H1 (cell line): ENCODE results near the gene SLC22A6. TPM values are rescaled to one million over a fixed set of nuclear protein-coding genes. Genes with fewer than 3 reads are reported as not detected.
A peak's percentile ranks its signal among the peaks of the same experiment; 100 is the strongest.

Experiments
- CTCF ChIA-PET: fragments of 300-600 bp; sonication (Branson Sonifier 250); formaldehyde crosslinking; loops from one replicate; lab custom pipeline; 2021; ENCODE audit not compliant: partially characterized antibody; lab: Charles Lee
- POLR2A ChIA-PET: fragments of 300-600 bp; sonication (Branson Sonifier 250); formaldehyde crosslinking; loops from one replicate; lab custom pipeline; 2021; ENCODE audit warnings: inconsistent platforms; ENCODE audit not compliant: partially characterized antibody; lab: Charles Lee
- DNase-seq, 2 experiments: peaks; one replicate each; pipeline versions ENCODE4 v3.0.0 to v3.0.0-alpha.2; 2010 to 2022; ENCODE audit warnings: low spot score in 2 of 2, low read depth in 1 of 2, mixed read lengths in 1 of 2
- FAIRE-seq: peaks from 2 replicates; lab custom pipeline; 2011; peaks lifted over from hg19 to GRCh38; lab: Jason Lieb, UNC
- H2AFZ ChIP-seq: 2 replicates; pipeline ENCODE4 v1.8.1; 2012; ENCODE audit warnings: low read length, inconsistent platforms
- H2AK5ac ChIP-seq: 2 replicates; pipeline ENCODE4 v1.6.1; 2013; ENCODE audit warnings: low read depth, low read length
- H2BK120ac ChIP-seq: replicated peaks from 2 replicates; pipeline ENCODE3; 2013; ENCODE audit warnings: low read depth, low read length, inconsistent platforms
- H2BK12ac ChIP-seq: 2 replicates; pipeline ENCODE4 v1.6.1; 2013; ENCODE audit warnings: low read depth, low read length
- H2BK15ac ChIP-seq: 2 replicates; pipeline ENCODE4 v1.6.1; 2013; ENCODE audit warnings: low read length
- H2BK20ac ChIP-seq: 2 replicates; pipeline ENCODE4 v1.6.1; 2013; ENCODE audit warnings: low read length
- H2BK5ac ChIP-seq: 2 replicates; pipeline ENCODE4 v1.6.1; 2013; ENCODE audit warnings: low read depth, low read length
- H3K14ac ChIP-seq: 2 replicates; pipeline ENCODE4 v1.6.1; 2013; ENCODE audit warnings: inconsistent platforms; ENCODE audit not compliant: insufficient read length
- H3K18ac ChIP-seq: 2 replicates; pipeline ENCODE4 v1.6.1; 2013; ENCODE audit warnings: low read length; ENCODE audit errors: extremely low read depth
- H3K23ac ChIP-seq: 2 replicates; pipeline ENCODE4 v1.6.1; 2013; ENCODE audit warnings: inconsistent platforms; ENCODE audit not compliant: insufficient read length
- H3K23me2 ChIP-seq: 2 replicates; pipeline ENCODE4 v1.6.1; 2013; ENCODE audit warnings: low read depth, low read length
- H3K27ac ChIP-seq: 2 replicates; pipeline ENCODE4 v1.6.1; 2011; ENCODE audit warnings: low read depth, low read length, inconsistent platforms
- H3K27me3 ChIP-seq, 4 experiments: replicated peaks in 1 of 4; 1 replicate in 1 of 4; 2 replicates in 3 of 4; pipeline versions ENCODE4 v1.6.1 to v1.8.1; 2011 to 2013; ENCODE audit warnings: low read length in 3 of 4, mild to moderate bottlenecking in 3 of 4, inconsistent platforms in 2 of 4, mixed read lengths in 2 of 4, moderate library complexity in 1 of 4; ENCODE audit not compliant: control insufficient read depth in 3 of 4, insufficient read depth in 3 of 4; ENCODE audit errors: extremely low read depth in 1 of 4
- H3K36me3 ChIP-seq, 4 experiments: 2 replicates each; pipeline versions ENCODE4 v1.6.1 to v1.8.1; 2011 to 2013; ENCODE audit warnings: mild to moderate bottlenecking in 4 of 4, low read length in 3 of 4, moderate library complexity in 2 of 4, control low read depth in 1 of 4, inconsistent platforms in 1 of 4; ENCODE audit not compliant: insufficient read depth in 4 of 4, control insufficient read depth in 2 of 4
- H3K4ac ChIP-seq: replicated peaks from 2 replicates; pipeline ENCODE3; 2013; ENCODE audit warnings: low read length, low read depth, mixed read lengths, inconsistent platforms; ENCODE audit not compliant: insufficient read length
- H3K4me1 ChIP-seq, 4 experiments: replicated peaks in 1 of 4; 1 replicate in 1 of 4; 2 replicates in 3 of 4; pipeline versions ENCODE4 v1.6.1 to v1.8.1; 2011 to 2013; ENCODE audit warnings: low read length in 3 of 4, inconsistent platforms in 2 of 4, mixed read lengths in 1 of 4; ENCODE audit not compliant: insufficient read depth in 4 of 4, control insufficient read depth in 3 of 4
- H3K4me2 ChIP-seq, 2 experiments: 2 replicates each; pipeline versions ENCODE4 v1.6.1 to v1.8.1; 2011 to 2013; ENCODE audit warnings: low read depth in 2 of 2, low read length in 2 of 2, control low read depth in 1 of 2, inconsistent platforms in 1 of 2, mild to moderate bottlenecking in 1 of 2; ENCODE audit not compliant: insufficient read depth in 1 of 2
- H3K4me3 ChIP-seq, 4 experiments: fragments of 200-600, 300-600 bp in 1 of 4; sonication (generic), shearing (Covaris generic), sonication (Bioruptor Twin) in 1 of 4; 2 replicates each; pipeline versions ENCODE4 v1.5.1 to v1.8.1; 2011 to 2016; ENCODE audit warnings: low read length in 4 of 4, low read depth in 3 of 4, control low read depth in 2 of 4, inconsistent platforms in 2 of 4, mild to moderate bottlenecking in 2 of 4, mixed read lengths in 1 of 4, moderate library complexity in 1 of 4; ENCODE audit not compliant: insufficient read depth in 2 of 4; ENCODE audit errors: extremely low read depth in 1 of 4
- H3K56ac ChIP-seq: replicated peaks from 2 replicates; pipeline ENCODE3; 2013; ENCODE audit warnings: low read depth, mild to moderate bottlenecking, mixed read lengths, low read length, inconsistent platforms; ENCODE audit not compliant: insufficient read length
- H3K79me1 ChIP-seq: 2 replicates; pipeline ENCODE4 v1.6.1; 2013; ENCODE audit warnings: low read depth, low read length, control low read depth
- H3K79me2 ChIP-seq, 2 experiments: 2 replicates each; pipeline versions ENCODE4 v1.6.1 to v1.8.1; 2012 to 2013; ENCODE audit warnings: low read length in 2 of 2, mild to moderate bottlenecking in 2 of 2, inconsistent platforms in 1 of 2; ENCODE audit not compliant: insufficient read depth in 2 of 2, control insufficient read depth in 1 of 2
- H3K9ac ChIP-seq, 4 experiments: replicated peaks in 1 of 4; 1 replicate in 1 of 4; 2 replicates in 3 of 4; pipeline versions ENCODE4 v1.6.1 to v1.8.1; 2011 to 2013; ENCODE audit warnings: low read depth in 3 of 4, low read length in 3 of 4, control low read depth in 2 of 4, mild to moderate bottlenecking in 2 of 4, moderate library complexity in 2 of 4, inconsistent platforms in 1 of 4; ENCODE audit errors: extremely low read depth in 1 of 4
- H3K9me3 ChIP-seq, 2 experiments: 2 replicates each; pipeline versions ENCODE4 v1.6.1 to v1.8.1; 2012 to 2013; ENCODE audit warnings: mild to moderate bottlenecking in 2 of 2, moderate library complexity in 2 of 2, control low read depth in 1 of 2, inconsistent platforms in 1 of 2, low read depth in 1 of 2, low read length in 1 of 2, mixed read lengths in 1 of 2; ENCODE audit not compliant: insufficient read depth in 2 of 2
- H4K20me1 ChIP-seq, 2 experiments: replicated peaks in 1 of 2; 2 replicates each; pipeline versions ENCODE3 to v1.8.1; 2011 to 2013; ENCODE audit warnings: inconsistent platforms in 2 of 2, low read length in 2 of 2, mild to moderate bottlenecking in 1 of 2; ENCODE audit not compliant: insufficient read depth in 2 of 2, control insufficient read depth in 1 of 2
- H4K5ac ChIP-seq: 2 replicates; pipeline ENCODE4 v1.6.1; 2013; ENCODE audit warnings: low read length, low read depth, mixed read lengths, inconsistent platforms; ENCODE audit not compliant: insufficient read length
- H4K8ac ChIP-seq: 2 replicates; pipeline ENCODE4 v1.8.0; 2013; ENCODE audit warnings: mild to moderate bottlenecking, moderate library complexity, low read length, inconsistent platforms; ENCODE audit not compliant: insufficient read depth; ENCODE audit errors: extremely low read depth
- H4K91ac ChIP-seq: replicated peaks from 2 replicates; pipeline ENCODE3; 2013; ENCODE audit warnings: low read length, mixed read lengths, inconsistent platforms; ENCODE audit not compliant: insufficient read length
- CHD1 ChIP-seq: IDR thresholded peaks from 2 replicates; pipeline ENCODE4 v1.6.1; 2012; ENCODE audit warnings: low read depth, low read length, improper control_type of control experiment
- SP2 ChIP-seq: IDR thresholded peaks from 2 replicates; pipeline ENCODE4 v1.6.1; 2012; ENCODE audit warnings: mild to moderate bottlenecking, low read length, inconsistent platforms
- USF2 ChIP-seq: IDR thresholded peaks from 2 replicates; pipeline ENCODE4 v1.6.1; 2011; ENCODE audit warnings: low read length, improper control_type of control experiment
- ZNF274 ChIP-seq: IDR thresholded peaks from 2 replicates; pipeline ENCODE4 v1.7.0; 2012; ENCODE audit warnings: low read length, borderline replicate concordance; ENCODE audit errors: extremely low read depth
- WGBS, 2 experiments: shearing (Covaris generic) in 1 of 2; methylation state at CpG; one replicate each; pipeline versions ENCODE4 v1.1.6 to v1.1.7; 2013 to 2015; ENCODE audit warnings: low lambda C conversion rate in 2 of 2, mixed read lengths in 2 of 2, inconsistent platforms in 1 of 2, low coverage in 1 of 2, missing lambda C conversion rate in 1 of 2; ENCODE audit not compliant: insufficient replicate concordance in 2 of 2, insufficient coverage in 1 of 2, insufficient read length in 1 of 2; ENCODE audit errors: extremely low coverage in 1 of 2, missing lambda C conversion rate in 1 of 2; 5-methylcytosine and 5-hydroxymethylcytosine counted together
- polyA plus RNA-seq, 7 experiments: library from polyadenylated mRNA; depleted of rRNA in 3 of 7; stranded (reverse) in 5 of 7; unstranded in 2 of 7; fragments of >200 nt in 5 of 7; fragments of 200-250 nt in 2 of 7; gene quantifications; 1 replicate in 5 of 7; 2 replicates in 1 of 7; 4 replicates in 1 of 7; pipeline versions ENCODE4 v1.2.1 to v1.2.3, GENCODE V29; 2011 to 2013; ENCODE audit warnings: missing spikeins in 2 of 7, mixed read lengths in 2 of 7
- total RNA-seq: library from RNA; stranded (reverse); fragmentation: NEBNext Ultra II Directional; extraction: Animal tissue kit (Norgen Biotek cat#: 25700); gene quantifications from 2 replicates; pipeline ENCODE4 v1.2.1, GENCODE V29; 2021

The SLC22A6 gene
- total and polyA plus RNA-seq, 2 of the 8 experiments (the other 6 are each of a cell fraction or from before 2014, with no cell fraction given): not detected

GRCh38 chr11:62954478-62954877, 30.3 kb downstream of the SLC22A6 start:
- ChIA-PET CTCF (no interaction called here), POLR2A (interaction anchor here (0.6 kb wide), 1 partner anchor 54 kb away, joined by 3 read pairs; no protein-coding TSS in a partner anchor)
- H3K9ac ChIP-seq: no peak overlapping the region
- peak overlapping the region; percentile 79; the same call in 1 of the 2 replicates for H2AFZ ChIP-seq
- no peak overlapping the region for H3K27ac ChIP-seq
- H3K4me1 ChIP-seq: 0 out of 7 replicates have a peak, but pooled peaks cover 0 to 3% (median 0%) of the 10 kb centered on the region in 4 experiments
- H3K23me2 ChIP-seq: no peaks in the 10 kb centered on the region
- H3K79me2 ChIP-seq: no peaks in the 10 kb centered on the region
- 86% methylated on average over 5 of the region's 5 CpGs; no CpG with 5 or more reads in 1 of the 2 experiments for WGBS, 2 experiments
- no peak overlapping the region for H3K56ac ChIP-seq
- H4K20me1 ChIP-seq: no peaks in the 10 kb centered on the region
- H2BK12ac ChIP-seq: no peak overlapping the region
- no peak overlapping the region for H3K4me2 ChIP-seq
- H3K9me3 ChIP-seq: no peaks in the 10 kb centered on the region
- H2AK5ac ChIP-seq: no peak overlapping the region
- no peak overlapping the region for H3K23ac ChIP-seq
- no peak overlapping the region for H2BK15ac ChIP-seq
- no peak for TF ChIP-seq CHD1
- no peak for TF ChIP-seq ZNF274
- TF ChIP-seq SP2: no peak
- peak; percentile 54; the same call in 1 of the 2 replicates for TF ChIP-seq USF2
- TF ChIP-seq, all 59 proteins: peak for 1
- no peak for FAIRE-seq
- H3K18ac ChIP-seq: no peak overlapping the region
- H4K8ac ChIP-seq: no peak overlapping the region
- no peak for DNase-seq
- H4K91ac ChIP-seq: no peak overlapping the region
- no peaks in the 10 kb centered on the region for H3K36me3 ChIP-seq
- H2BK120ac ChIP-seq: no peak overlapping the region
- no peak overlapping the region for H4K5ac ChIP-seq
- H3K14ac ChIP-seq: no peak overlapping the region
- H3K4me3 ChIP-seq: no peak overlapping the region
- no peak overlapping the region for H2BK5ac ChIP-seq
- no peak overlapping the region for H2BK20ac ChIP-seq
- H3K4ac ChIP-seq: no peak overlapping the region
- no peaks in the 10 kb centered on the region for H3K79me1 ChIP-seq
- no peaks in the 10 kb centered on the region for H3K27me3 ChIP-seq
